ENCODE measurements around the gene RPL18. TPM values are rescaled to one million over a fixed set of nuclear protein-coding genes. Genes with fewer than 3 reads are reported as not detected.
"Not testable (repeated sequence)": the region's sequence is repeated elsewhere in the genome, so short reads cannot be mapped to it uniquely, and the experiment has no call there.

The RPL18 gene
- total RNA-seq, 1 experiment from 2014 or later = 1,736 TPM

GRCh38 chr19:48587387-48587786 lies 31.6 kb downstream of the RPL18 start:
- intact Hi-C loops (cut with micrococcal nuclease) = loop anchor here (10.0 kb wide), 1 partner anchor 323 kb away; no protein-coding TSS in a partner anchor

GRCh38 chr19:48582168-48582567 lies 36.8 kb downstream of the RPL18 start:
- no peak for TF ChIP-seq CTCF (IDR thresholded peaks at IDR 0.05; ENCODE audit: unreplicated experiment)
- DNase-seq (ENCODE audit: unreplicated experiment) = no peak
- no peak overlapping the region for H3K4me3 Mint-ChIP-seq (ENCODE audit: unreplicated experiment)
- intact Hi-C loops (cut with micrococcal nuclease) = loop anchor here (10.0 kb wide), 1 partner anchor 317 kb away; no protein-coding TSS in a partner anchor
- H3K27ac Mint-ChIP-seq (ENCODE audit: low read depth, unreplicated experiment) = no peak overlapping the region
- POLR2A ChIA-PET = no interaction called here
- peaks cover 7% of the 10 kb centered on the region for H3K4me1 Mint-ChIP-seq (ENCODE audit: insufficient read depth, unreplicated experiment)
- CTCF ChIA-PET = interaction anchor here (2.1 kb wide), 1 partner anchor 92 kb away, joined by 13 read pairs; no protein-coding TSS in a partner anchor
- H3K27me3 Mint-ChIP-seq (ENCODE audit: insufficient read depth, unreplicated experiment) = no peaks in the 10 kb centered on the region
- no peaks in the 10 kb centered on the region for H3K36me3 Mint-ChIP-seq (ENCODE audit: insufficient read depth, unreplicated experiment)
- no TSS peak for BruUV-seq (replicated peaks)
- no peaks in the 10 kb centered on the region for H3K9me3 Mint-ChIP-seq (ENCODE audit: unreplicated experiment)

More at GRCh38 chr19:48587387-48587786, 31.6 kb downstream of the RPL18 start:
- Mint-ChIP-seq H3K9me3 (ENCODE audit: unreplicated experiment) (no peaks in the 10 kb centered on the region), H3K4me1 (ENCODE audit: insufficient read depth, unreplicated experiment) (peaks cover 13% of the 10 kb centered on the region), H3K36me3 (ENCODE audit: insufficient read depth, unreplicated experiment) (no peaks in the 10 kb centered on the region), H3K27ac (ENCODE audit: low read depth, unreplicated experiment) (no peak overlapping the region), H3K4me3 (ENCODE audit: unreplicated experiment) (no peak overlapping the region), H3K27me3 (ENCODE audit: insufficient read depth, unreplicated experiment) (no peaks in the 10 kb centered on the region)
- no peak for TF ChIP-seq CTCF (IDR thresholded peaks at IDR 0.05; ENCODE audit: unreplicated experiment)
- ChIA-PET CTCF (interaction anchor here (0.6 to 5.3 kb wide), 5 partner anchors 46 to 98 kb away, joined by 4 to 99 read pairs (median 7); no protein-coding TSS in a partner anchor), POLR2A (interaction anchor here (0.6 to 1.1 kb wide), 3 partner anchors 28 to 562 kb away, joined by 3 read pairs; partner anchors contain the start of gene FAM83E)
- no TSS peak for BruUV-seq (replicated peaks)
- no peak for DNase-seq (ENCODE audit: unreplicated experiment)

- CTCF ChIA-PET = interaction anchor here (0.6 to 1.3 kb wide), 4 partner anchors 73 to 1163 kb away, joined by 3 to 5 read pairs (median 3); no protein-coding TSS in a partner anchor
- TF ChIP-seq CTCF (IDR thresholded peaks at IDR 0.05; ENCODE audit: unreplicated experiment) = no peak
Observed at GRCh38 chr19:48578891-48579290, 40.1 kb downstream of the RPL18 start.

GRCh38 chr19:48577908-48578307 lies 41.1 kb downstream of the RPL18 start:
- H3K4me3 Mint-ChIP-seq (ENCODE audit: unreplicated experiment); H3K27me3 Mint-ChIP-seq (ENCODE audit: insufficient read depth, unreplicated experiment); H3K9me3 Mint-ChIP-seq (ENCODE audit: unreplicated experiment); intact Hi-C loops (cut with micrococcal nuclease); H3K27ac Mint-ChIP-seq (ENCODE audit: low read depth, unreplicated experiment); BruUV-seq (replicated peaks); H3K36me3 Mint-ChIP-seq (ENCODE audit: insufficient read depth, unreplicated experiment); DNase-seq (ENCODE audit: unreplicated experiment); H3K4me1 Mint-ChIP-seq (ENCODE audit: insufficient read depth, unreplicated experiment): not testable (repeated sequence)
- POLR2A ChIA-PET = interaction anchor here (1.4 kb wide), 1 partner anchor 10 kb away, joined by 3 read pairs; no protein-coding TSS in a partner anchor
- CTCF ChIA-PET = interaction anchor here (0.7 to 1.3 kb wide), 3 partner anchors 37 to 532 kb away, joined by 3 to 5 read pairs (median 3); no protein-coding TSS in a partner anchor

More at GRCh38 chr19:48578891-48579290, 40.1 kb downstream of the RPL18 start:
- H3K36me3 Mint-ChIP-seq (ENCODE audit: insufficient read depth, unreplicated experiment) = no peaks in the 10 kb centered on the region
- no peak overlapping the region for H3K27ac Mint-ChIP-seq (ENCODE audit: low read depth, unreplicated experiment)
- DNase-seq (ENCODE audit: unreplicated experiment) = no peak
- POLR2A ChIA-PET = no interaction called here
- no TSS peak for BruUV-seq (replicated peaks)
- H3K9me3 Mint-ChIP-seq (ENCODE audit: unreplicated experiment) = no peaks in the 10 kb centered on the region
- intact Hi-C loops (cut with micrococcal nuclease) = no loop called here
- no peaks in the 10 kb centered on the region for H3K27me3 Mint-ChIP-seq (ENCODE audit: insufficient read depth, unreplicated experiment)
- H3K4me1 Mint-ChIP-seq (ENCODE audit: insufficient read depth, unreplicated experiment) = peaks cover 6% of the 10 kb centered on the region
- no peak overlapping the region for H3K4me3 Mint-ChIP-seq (ENCODE audit: unreplicated experiment)
